Thyroid gland (tissue), 4 donors: ENCODE data around the gene OGFR. TPM values are rescaled to one million over a fixed set of nuclear protein-coding genes. Genes with fewer than 3 reads are reported as not detected.
A peak's percentile ranks its signal among the peaks of the same experiment; 100 is the strongest.

Source experiments
- DNase-seq, 2 donors: peaks; one replicate each; pipeline ENCODE4 v3.0.0-alpha.2; 2019
- H3K27ac ChIP-seq, 3 donors: fragments of 200-600 bp; sonication (generic); 1 replicate in 2 of 3; 2 replicates in 1 of 3; pipeline ENCODE4 v1.5.1; 2016 to 2019; ENCODE audit warnings: mild to moderate bottlenecking in 1 of 3, moderate library complexity in 1 of 3
- H3K27me3 ChIP-seq: fragments of 200-600 bp; sonication (generic); one replicate; pipeline ENCODE4 v1.5.1; 2019
- H3K36me3 ChIP-seq, 2 donors: fragments of 200-600 bp; sonication (generic); one replicate each; pipeline ENCODE4 v1.5.1; 2016 to 2019
- H3K4me1 ChIP-seq, 2 donors: fragments of 200-600 bp; sonication (generic); one replicate each; pipeline ENCODE4 v1.5.1; 2017 to 2019
- H3K4me3 ChIP-seq, 3 donors: fragments of 200-600 bp; sonication (generic); replicated peaks in 1 of 3; 1 replicate in 2 of 3; 2 replicates in 1 of 3; pipeline ENCODE4 v1.5.1; 2016; ENCODE audit warnings: mild to moderate bottlenecking in 1 of 3
- H3K9me3 ChIP-seq: fragments of 200-600 bp; sonication (generic); one replicate; pipeline ENCODE4 v1.5.1; 2017
- POLR2A ChIP-seq, 2 donors: fragments of 450-650 bp; IDR thresholded peaks; one replicate each; pipeline ENCODE4 v1.6.1; 2017; ENCODE audit warnings: antibody characterized with exemption in 2 of 2, mild to moderate bottlenecking in 2 of 2, moderate library complexity in 1 of 2
- WGBS, 2 donors: methylation state at CpG; one replicate each; pipeline ENCODE4 v1.1.5; 2017; 5-methylcytosine and 5-hydroxymethylcytosine counted together
- intact Hi-C: fragments of 100-400 bp; cut with DNase I; formaldehyde crosslinking; loops from one replicate; pipeline ENCODE4 v1.15.1; 2023
- total RNA-seq, 4 donors: library from RNA; depleted of rRNA; stranded (reverse); fragments of >200 nt; gene quantifications; one replicate each; pipeline ENCODE4 v1.2.3, GENCODE V29; 2016
- TF ChIP-seq, protein P1 (sequence below), 6 experiments: fragments of 200-600 bp in 3 of 6; fragments of 450-650 bp in 3 of 6; sonication (generic) in 3 of 6; IDR thresholded peaks; one replicate each; pipeline ENCODE4 v1.5.1; 2016 to 2019; ENCODE audit warnings: antibody characterized with exemption in 6 of 6, mild to moderate bottlenecking in 2 of 6, inconsistent platforms in 1 of 6, moderate library complexity in 1 of 6

Gene OGFR
- total RNA-seq, 4 donors from 2014 or later, result 50.0 to 67.6 (median 63.7) TPM

DNA sequence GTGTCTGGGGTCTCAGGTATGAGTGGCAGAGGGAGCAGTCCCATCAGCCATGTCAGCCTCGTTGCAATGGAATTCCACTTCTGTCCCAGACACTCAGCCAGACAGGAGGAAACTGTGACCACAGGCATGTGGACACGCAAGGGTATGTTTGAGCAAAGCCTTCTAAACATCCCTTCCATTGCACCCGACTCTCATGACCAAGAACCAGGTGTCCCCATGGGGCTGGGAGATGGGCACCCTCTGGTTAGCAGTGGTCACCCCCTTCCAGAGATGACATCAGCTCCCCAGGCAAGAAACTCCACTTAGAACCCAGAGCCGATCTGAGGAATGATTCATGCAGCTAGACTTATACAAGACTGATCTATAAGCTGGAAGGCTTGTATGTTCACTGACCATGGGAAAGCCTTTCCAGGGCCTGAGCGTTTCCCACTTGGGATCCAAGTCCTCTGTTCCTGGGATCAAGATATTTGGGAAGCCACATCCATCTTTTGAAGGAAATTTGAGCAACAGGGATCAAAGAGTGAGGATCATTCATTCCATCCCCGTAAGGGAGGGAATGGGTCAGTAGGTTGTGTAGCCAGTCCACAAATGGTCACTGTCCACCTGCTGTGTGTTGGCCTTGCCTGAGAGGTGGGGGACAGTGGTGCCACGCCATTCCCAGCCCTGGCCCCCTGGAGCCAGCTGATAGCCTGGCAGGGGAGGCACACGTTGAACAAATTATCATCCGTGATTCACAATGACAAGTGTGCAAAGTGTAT, 12.3 kb upstream of the OGFR start:
- 71 to 76% methylated on average over 8 to 9 of the region's 9 CpGs for WGBS, 2 donors
- Histone ChIP-seq H3K4me1 (peaks cover 16 to 23% of the 10 kb centered on the region in 2 donors), H3K4me3 (no peak overlapping the region), H3K27me3 (no peaks in the 10 kb centered on the region), H3K27ac (no peak overlapping the region), H3K9me3 (no peaks in the 10 kb centered on the region), H3K36me3 (no peaks in the 10 kb centered on the region)
- DNase-seq, result no peak
- TF ChIP-seq, protein P1, sequence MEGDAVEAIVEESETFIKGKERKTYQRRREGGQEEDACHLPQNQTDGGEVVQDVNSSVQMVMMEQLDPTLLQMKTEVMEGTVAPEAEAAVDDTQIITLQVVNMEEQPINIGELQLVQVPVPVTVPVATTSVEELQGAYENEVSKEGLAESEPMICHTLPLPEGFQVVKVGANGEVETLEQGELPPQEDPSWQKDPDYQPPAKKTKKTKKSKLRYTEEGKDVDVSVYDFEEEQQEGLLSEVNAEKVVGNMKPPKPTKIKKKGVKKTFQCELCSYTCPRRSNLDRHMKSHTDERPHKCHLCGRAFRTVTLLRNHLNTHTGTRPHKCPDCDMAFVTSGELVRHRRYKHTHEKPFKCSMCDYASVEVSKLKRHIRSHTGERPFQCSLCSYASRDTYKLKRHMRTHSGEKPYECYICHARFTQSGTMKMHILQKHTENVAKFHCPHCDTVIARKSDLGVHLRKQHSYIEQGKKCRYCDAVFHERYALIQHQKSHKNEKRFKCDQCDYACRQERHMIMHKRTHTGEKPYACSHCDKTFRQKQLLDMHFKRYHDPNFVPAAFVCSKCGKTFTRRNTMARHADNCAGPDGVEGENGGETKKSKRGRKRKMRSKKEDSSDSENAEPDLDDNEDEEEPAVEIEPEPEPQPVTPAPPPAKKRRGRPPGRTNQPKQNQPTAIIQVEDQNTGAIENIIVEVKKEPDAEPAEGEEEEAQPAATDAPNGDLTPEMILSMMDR (IDR thresholded peaks at IDR 0.05), result no peak
- no peak for TF ChIP-seq POLR2A (IDR thresholded peaks at IDR 0.05)
- intact Hi-C loops, result loop anchor here (2.0 to 5.0 kb wide), 2 partner anchors 122 to 295 kb away; no protein-coding TSS in a partner anchor

DNA sequence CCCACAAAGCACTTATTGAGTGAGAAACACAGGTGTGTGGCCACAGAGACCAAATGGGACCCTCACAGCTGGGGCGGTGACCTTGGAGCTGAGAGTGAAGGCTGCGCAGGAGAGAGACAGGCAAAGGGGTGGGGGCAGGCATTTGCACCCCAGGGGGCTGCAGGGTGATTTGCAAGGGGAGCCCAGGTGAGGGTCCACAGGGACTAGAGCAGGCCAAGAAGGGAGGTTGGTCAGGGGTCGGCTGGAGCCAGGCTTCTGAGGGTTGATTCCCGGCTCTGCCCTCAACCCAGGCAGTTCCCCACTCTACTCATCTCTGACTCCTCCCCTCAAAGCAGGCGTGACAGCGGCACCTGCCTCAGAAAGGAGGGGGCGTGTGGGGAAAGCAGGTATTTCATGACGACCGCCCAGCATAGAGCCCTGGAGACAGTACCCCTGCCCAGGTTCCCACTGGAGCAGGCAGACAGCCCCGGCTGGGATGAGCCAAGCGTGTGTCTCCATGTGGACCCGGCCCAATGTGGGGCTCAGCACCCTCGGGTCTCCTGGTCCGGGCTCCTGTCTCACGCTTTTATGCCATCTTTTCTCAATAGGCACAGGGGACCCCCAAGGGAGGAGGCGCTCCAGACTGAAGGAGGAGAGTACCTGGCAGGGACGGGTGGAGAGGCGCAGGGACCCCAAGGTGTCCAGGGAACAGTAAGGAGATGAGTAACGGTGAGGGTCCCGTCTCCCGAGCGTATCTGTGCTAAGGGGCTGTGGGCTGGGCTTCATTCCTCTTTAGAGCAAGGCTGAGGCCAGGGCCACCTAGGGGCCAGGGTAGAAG, 11.5 kb upstream of the OGFR start:
- TF ChIP-seq, protein P1 (IDR thresholded peaks at IDR 0.05), result no peak
- TF ChIP-seq POLR2A (IDR thresholded peaks at IDR 0.05), result no peak
- no peak for DNase-seq
- Histone ChIP-seq H3K4me3 (no peak overlapping the region), H3K36me3 (no peaks in the 10 kb centered on the region), H3K9me3 (no peaks in the 10 kb centered on the region), H3K27ac (peak overlapping the region; percentile 76 to 94 (median 78)), H3K4me1 (peaks cover 16 to 25% of the 10 kb centered on the region in 2 donors), H3K27me3 (no peaks in the 10 kb centered on the region)
- 68 to 78% methylated on average over 17 to 22 of the region's 22 CpGs for WGBS, 2 donors
- intact Hi-C loops, result loop anchor here (2.0 to 5.0 kb wide), 2 partner anchors 122 to 296 kb away; no protein-coding TSS in a partner anchor

DNA sequence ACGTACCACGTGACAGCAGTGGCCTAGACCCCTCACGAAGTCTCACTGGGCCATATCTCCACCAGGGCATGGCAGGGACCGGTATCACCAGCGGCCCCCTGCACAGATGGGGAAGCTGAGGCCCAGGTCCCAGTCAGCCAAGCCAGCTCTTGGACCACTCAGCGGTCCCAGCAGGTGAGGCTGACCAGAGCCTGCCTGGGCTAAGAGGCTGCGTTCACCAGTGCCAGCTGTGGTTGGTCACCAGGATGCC, 11.0 kb upstream of the OGFR start:
- Histone ChIP-seq H3K4me1 (peaks cover 16 to 25% of the 10 kb centered on the region in 2 donors), H3K27ac (peak overlapping the region; percentile 76 to 94 (median 78)), H3K9me3 (no peaks in the 10 kb centered on the region), H3K36me3 (peaks cover 0 to 3% of the 10 kb centered on the region in 2 donors), H3K4me3 (peak overlapping the region in 1 of 3 donors; percentile 18), H3K27me3 (no peaks in the 10 kb centered on the region)
- no peak for TF ChIP-seq POLR2A (IDR thresholded peaks at IDR 0.05)
- TF ChIP-seq, protein P1 (IDR thresholded peaks at IDR 0.05), result no peak
- 48 to 49% methylated on average over 3 to 7 of the region's 7 CpGs for WGBS, 2 donors
- DNase-seq, result no peak
- intact Hi-C loops, result loop anchor here (2.0 to 5.0 kb wide), 2 partner anchors 123 to 296 kb away; no protein-coding TSS in a partner anchor

DNA sequence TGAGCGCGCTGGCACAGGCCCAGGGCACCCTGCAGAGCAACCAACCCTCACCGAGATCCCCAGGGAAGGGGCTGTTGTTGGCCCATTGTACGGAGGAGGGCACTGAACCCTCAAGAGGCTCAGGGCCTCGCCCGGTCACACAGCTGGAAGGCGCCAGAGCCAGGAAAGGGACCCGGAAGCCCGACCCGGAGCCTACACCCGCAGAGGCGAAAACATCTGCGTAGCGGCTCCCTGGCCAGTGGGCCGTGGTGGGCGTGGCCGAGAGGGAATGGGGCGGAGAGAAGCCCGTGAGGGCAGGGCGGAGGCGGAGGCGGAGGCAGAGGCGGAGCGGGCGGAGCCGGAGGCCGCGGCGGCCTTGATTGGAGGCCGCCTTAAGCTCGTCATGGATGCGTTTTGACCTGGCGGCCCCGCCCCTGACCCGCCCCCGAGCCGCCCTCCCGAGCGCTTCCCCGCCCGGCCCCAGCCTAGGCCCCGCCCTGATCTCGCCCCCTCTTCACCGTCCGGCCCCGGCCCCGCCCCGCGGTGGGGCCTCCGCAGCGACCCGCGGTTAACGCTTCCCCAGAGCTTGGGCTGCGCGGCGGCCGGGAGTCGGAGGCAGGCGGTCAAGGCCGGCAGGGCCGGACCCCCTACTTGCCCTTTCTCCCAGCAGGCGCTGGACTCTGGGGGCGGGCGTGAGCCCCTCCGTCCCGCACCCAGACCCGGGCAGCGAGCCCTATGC, 10.5 kb upstream of the OGFR start:
- TF ChIP-seq POLR2A (IDR thresholded peaks at IDR 0.05), result peak in 1 of 2 donors; percentile 89
- TF ChIP-seq, protein P1 (IDR thresholded peaks at IDR 0.05), result peak in 1 of 6 experiments; percentile 12
- intact Hi-C loops, result loop anchor here (5.0 kb wide), 1 partner anchor 297 kb away; no protein-coding TSS in a partner anchor
- DNase-seq, result peak; percentile 97 to 98

More for the DNA sequence above, 10.5 kb upstream of the OGFR start:
- H3K36me3 ChIP-seq, result peaks cover under 1 to 7% of the 10 kb centered on the region in 2 donors
- H3K9me3 ChIP-seq, result no peaks in the 10 kb centered on the region
- peak overlapping the region; percentile 76 to 94 (median 78) for H3K27ac ChIP-seq
- H3K4me1 ChIP-seq, result peaks cover 16 to 25% of the 10 kb centered on the region in 2 donors
- peak overlapping the region in 1 of 3 donors; percentile 50 for H3K4me3 ChIP-seq
- no peaks in the 10 kb centered on the region for H3K27me3 ChIP-seq
- WGBS, 2 donors, result 0% methylated on average over 15 to 20 of the region's 69 CpGs
